ENCODE results near the gene ASPDH.

The ASPDH gene

DNA sequence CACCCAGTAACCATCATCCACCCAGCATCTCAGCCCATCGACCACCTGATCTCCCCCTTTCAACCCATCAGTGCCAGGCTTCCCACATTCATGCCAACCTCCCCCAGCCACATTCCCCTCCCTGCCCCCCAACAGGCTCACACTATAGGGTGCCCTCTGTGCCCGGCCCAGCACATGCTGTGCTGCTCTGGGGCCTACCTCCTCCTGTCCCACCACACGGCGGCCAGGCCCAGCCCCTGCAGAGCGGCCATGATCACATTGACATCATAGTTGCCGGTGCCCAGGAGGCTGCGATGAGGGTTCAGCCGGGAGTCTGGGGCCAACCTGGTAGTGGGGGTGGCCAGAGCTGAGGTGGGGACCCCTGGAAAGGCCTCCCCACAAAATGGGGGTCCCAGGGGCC is 6.3 kb downstream of the ASPDH start:
- Histone ChIP-seq H3K4me3 (ENCODE audit: low read length) (no peak overlapping the region), H3K27me3 (ENCODE audit: control insufficient read depth, insufficient read depth, low read length) (no peaks in the 10 kb centered on the region), H3K4me1 (ENCODE audit: control insufficient read depth, insufficient read depth, low read length) (no peaks in the 10 kb centered on the region), H3K27ac (ENCODE audit: low read depth, low read length) (no peak overlapping the region), H3K9ac (ENCODE audit: low read length) (no peak overlapping the region), H3K36me3 (ENCODE audit: control insufficient read depth, insufficient read depth, low read length) (no peaks in the 10 kb centered on the region)

DNA sequence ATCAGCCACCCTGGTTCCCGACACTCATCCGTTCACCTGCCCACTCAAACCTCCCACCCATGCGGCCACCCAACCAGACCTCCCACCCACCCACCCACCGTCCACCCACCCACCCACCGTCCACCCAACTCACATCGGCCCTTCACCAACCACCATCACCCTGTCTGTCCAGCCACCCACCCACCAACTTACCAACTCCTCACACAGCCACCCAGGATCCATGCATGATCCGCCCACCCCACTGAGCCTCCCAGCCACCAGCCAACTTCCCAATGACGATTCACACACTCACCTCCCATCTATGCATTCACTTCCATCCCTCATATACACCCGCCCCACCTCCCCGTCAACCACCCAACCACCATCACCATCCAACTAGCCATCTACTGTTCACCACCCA is 7.0 kb downstream of the ASPDH start:
- no peaks in the 10 kb centered on the region for H3K27me3 ChIP-seq (ENCODE audit: control insufficient read depth, insufficient read depth, low read length)
- no peak overlapping the region for H3K4me3 ChIP-seq (ENCODE audit: low read length)
- no peak overlapping the region for H3K9ac ChIP-seq (ENCODE audit: low read length)
- H3K27ac ChIP-seq (ENCODE audit: low read depth, low read length): no peak overlapping the region
- no peaks in the 10 kb centered on the region for H3K36me3 ChIP-seq (ENCODE audit: control insufficient read depth, insufficient read depth, low read length)
- H3K4me1 ChIP-seq (ENCODE audit: control insufficient read depth, insufficient read depth, low read length): no peaks in the 10 kb centered on the region

DNA sequence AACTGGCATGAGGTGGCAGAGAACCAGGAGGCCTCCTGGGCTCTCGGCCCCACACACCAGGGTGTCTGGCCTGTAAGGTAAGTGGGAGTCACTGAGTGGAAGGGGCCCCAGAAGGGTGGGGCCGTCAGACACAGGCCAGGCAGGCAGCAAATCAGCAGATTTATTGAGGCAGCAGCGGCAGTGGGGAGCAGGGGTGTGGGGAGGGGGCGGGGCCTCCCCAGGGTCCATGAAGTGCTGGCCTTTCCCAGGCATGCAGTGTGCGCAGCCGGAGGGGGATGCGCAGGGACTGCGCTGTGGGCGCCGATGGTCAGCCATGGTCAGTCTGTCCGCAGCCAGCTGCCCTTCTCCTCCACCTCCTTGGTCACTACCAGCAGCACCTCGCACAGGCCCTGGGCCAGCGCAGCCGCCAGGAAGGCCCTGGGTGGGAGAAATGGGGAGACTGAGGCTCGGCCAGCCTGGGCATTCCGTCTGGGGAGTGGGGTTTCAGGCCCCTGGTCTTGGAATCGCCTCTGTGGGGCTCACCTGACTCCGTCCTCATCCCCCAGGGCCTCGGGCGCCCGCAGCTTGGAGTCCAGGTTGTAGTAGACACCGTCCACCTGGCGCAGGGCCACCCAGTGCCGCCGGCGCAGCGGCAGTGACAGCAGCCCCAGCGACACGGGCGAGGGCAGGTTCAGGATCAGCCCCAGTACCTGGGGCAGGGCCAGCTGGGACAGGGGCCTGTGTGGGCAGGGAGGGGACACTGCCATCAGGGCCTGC is 7.7 kb downstream of the ASPDH start:
- Histone ChIP-seq H3K36me3 (ENCODE audit: control insufficient read depth, insufficient read depth, low read length) (no peaks in the 10 kb centered on the region), H3K4me3 (ENCODE audit: low read length) (no peak overlapping the region), H3K9ac (ENCODE audit: low read length) (no peak overlapping the region), H3K27ac (ENCODE audit: low read depth, low read length) (no peak overlapping the region), H3K4me1 (ENCODE audit: control insufficient read depth, insufficient read depth, low read length) (no peaks in the 10 kb centered on the region), H3K27me3 (ENCODE audit: control insufficient read depth, insufficient read depth, low read length) (no peaks in the 10 kb centered on the region)

DNA sequence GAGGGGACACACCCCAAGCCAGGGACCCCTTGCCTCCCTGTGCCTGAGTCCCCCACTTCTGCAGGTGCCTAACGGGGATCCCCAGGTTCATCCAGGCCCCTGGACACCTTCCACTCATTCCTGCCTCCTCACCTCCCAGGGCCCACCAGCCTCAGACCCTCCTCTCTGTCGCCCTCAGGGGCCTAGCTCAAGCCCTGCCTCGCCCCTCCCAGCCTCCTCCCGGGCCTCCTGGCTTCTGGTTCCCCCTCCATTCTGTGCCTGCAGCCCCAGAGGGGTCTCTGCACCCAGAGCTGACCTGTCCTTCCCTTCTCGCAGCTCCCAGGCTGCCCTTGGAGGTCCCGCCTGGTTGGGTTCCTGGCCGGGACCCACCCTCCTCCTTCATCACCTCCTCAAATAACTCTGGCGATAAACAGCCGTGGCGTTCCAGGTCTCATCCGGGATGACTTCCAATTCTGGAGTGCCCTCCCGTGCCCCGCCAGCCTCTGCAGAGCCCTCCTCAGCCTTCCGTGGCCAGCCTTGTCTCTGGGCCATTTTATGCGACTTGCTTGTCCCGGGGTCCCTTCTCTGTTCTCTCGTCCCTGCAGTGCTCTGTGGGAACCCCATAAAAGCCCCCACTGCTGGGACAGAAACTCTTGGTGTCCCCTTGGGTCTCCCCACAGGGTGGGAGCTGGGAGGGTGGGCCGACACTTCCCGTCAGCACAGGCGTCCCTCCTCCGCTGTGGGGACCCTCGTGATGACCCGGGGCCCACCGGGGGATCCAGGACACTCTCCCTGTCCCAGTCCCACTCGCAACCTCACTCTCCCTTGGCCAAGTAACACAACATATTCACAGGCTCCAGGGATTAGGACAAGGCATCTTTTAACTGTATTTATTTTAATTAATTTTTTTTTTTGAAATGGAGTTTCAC is 11.9 kb downstream of the ASPDH start:
- no peak overlapping the region for H3K4me3 ChIP-seq (ENCODE audit: low read length)
- H3K36me3 ChIP-seq (ENCODE audit: control insufficient read depth, insufficient read depth, low read length): no peaks in the 10 kb centered on the region
- H3K27me3 ChIP-seq (ENCODE audit: control insufficient read depth, insufficient read depth, low read length): no peaks in the 10 kb centered on the region
- no peak overlapping the region for H3K9ac ChIP-seq (ENCODE audit: low read length)
- H3K27ac ChIP-seq (ENCODE audit: low read depth, low read length): no peak overlapping the region
- H3K4me1 ChIP-seq (ENCODE audit: control insufficient read depth, insufficient read depth, low read length): no peaks in the 10 kb centered on the region

DNA sequence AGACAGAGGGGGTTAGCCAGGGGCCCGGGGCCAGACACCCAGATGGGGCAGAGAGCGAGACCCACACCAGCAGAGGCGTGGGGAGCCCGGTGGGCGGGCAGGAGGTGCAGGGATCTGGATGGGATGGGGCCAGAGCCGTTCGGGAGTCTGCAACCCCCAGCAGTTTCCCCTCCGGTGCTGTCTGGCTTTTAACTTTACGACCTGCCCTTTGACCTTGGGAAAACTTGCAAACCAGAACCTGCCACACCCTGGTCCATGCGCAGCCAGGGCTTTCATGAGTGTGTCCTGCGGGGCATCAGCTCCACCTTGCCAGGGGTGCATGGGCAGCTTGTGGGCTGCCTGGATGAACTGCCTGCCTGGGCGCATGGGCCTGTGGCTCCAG is 12.5 kb downstream of the ASPDH start:
- no peak overlapping the region for H3K4me3 ChIP-seq (ENCODE audit: low read length)
- no peak overlapping the region for H3K9ac ChIP-seq (ENCODE audit: low read length)
- no peak overlapping the region for H3K27ac ChIP-seq (ENCODE audit: low read depth, low read length)
- H3K27me3 ChIP-seq (ENCODE audit: control insufficient read depth, insufficient read depth, low read length): no peaks in the 10 kb centered on the region
- no peaks in the 10 kb centered on the region for H3K36me3 ChIP-seq (ENCODE audit: control insufficient read depth, insufficient read depth, low read length)
- no peaks in the 10 kb centered on the region for H3K4me1 ChIP-seq (ENCODE audit: control insufficient read depth, insufficient read depth, low read length)

DNA sequence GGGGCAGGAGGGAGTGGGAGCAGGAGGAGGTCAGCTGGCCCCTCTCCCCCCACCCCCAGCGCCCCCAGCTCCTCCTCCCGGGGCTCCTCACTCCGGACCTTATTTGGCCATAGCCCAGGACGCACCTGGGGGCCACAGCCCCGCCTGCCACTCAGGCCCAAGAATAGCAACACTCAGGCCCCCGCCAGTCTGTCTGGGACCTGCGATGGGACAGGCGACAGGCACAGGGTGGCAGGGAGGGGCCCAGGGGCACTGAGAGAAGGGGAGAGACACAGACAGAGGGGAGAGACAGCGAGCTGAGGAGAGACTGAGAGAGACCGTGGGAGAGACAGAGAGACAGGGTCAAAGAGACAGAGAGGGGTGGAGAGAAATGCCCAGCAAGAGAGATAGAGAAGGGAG is 13.0 kb downstream of the ASPDH start:
- Histone ChIP-seq H3K9ac (ENCODE audit: low read length) (no peak overlapping the region), H3K4me1 (ENCODE audit: control insufficient read depth, insufficient read depth, low read length) (no peaks in the 10 kb centered on the region), H3K4me3 (ENCODE audit: low read length) (no peak overlapping the region), H3K27ac (ENCODE audit: low read depth, low read length) (no peak overlapping the region), H3K36me3 (ENCODE audit: control insufficient read depth, insufficient read depth, low read length) (no peaks in the 10 kb centered on the region), H3K27me3 (ENCODE audit: control insufficient read depth, insufficient read depth, low read length) (no peaks in the 10 kb centered on the region)

DNA sequence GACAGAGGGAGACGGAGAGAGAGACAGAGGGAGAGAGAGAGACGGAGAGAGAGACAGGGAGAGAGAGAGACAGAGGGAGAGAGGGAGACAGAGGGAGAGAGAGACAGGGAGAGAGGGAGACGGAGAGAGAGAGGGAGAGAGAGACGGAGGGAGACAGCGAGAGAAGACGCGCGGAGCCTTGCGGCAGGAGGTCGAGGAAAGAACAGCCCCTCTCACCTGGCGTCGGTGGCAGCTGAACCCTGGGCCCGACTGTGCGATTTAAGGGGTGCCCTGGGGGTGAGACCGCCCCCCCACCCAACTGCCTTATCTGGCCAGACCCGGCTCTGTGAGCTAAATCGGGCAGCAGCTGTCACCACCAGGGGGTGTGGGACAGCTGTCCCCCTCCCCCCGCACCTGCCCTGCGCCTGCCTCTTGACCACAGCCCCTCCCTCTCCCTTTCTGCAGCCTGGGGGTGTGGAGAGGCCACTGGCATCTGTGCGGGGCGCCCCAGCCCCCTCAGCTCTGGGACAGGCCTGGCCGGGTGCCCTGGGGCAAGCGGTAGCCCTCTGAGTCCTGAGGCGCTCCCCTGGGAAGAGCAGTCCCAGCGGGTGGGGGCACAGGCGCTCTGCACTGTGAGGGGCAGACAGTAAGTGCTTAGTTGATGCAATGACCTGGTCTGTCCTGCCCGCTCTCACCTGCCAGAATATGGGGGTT is 13.5 kb downstream of the ASPDH start:
- no peaks in the 10 kb centered on the region for H3K36me3 ChIP-seq (ENCODE audit: control insufficient read depth, insufficient read depth, low read length)
- no peak overlapping the region for H3K9ac ChIP-seq (ENCODE audit: low read length)
- H3K27me3 ChIP-seq (ENCODE audit: control insufficient read depth, insufficient read depth, low read length): no peaks in the 10 kb centered on the region
- no peaks in the 10 kb centered on the region for H3K4me1 ChIP-seq (ENCODE audit: control insufficient read depth, insufficient read depth, low read length)
- H3K4me3 ChIP-seq (ENCODE audit: low read length): no peak overlapping the region
- no peak overlapping the region for H3K27ac ChIP-seq (ENCODE audit: low read depth, low read length)

DNA sequence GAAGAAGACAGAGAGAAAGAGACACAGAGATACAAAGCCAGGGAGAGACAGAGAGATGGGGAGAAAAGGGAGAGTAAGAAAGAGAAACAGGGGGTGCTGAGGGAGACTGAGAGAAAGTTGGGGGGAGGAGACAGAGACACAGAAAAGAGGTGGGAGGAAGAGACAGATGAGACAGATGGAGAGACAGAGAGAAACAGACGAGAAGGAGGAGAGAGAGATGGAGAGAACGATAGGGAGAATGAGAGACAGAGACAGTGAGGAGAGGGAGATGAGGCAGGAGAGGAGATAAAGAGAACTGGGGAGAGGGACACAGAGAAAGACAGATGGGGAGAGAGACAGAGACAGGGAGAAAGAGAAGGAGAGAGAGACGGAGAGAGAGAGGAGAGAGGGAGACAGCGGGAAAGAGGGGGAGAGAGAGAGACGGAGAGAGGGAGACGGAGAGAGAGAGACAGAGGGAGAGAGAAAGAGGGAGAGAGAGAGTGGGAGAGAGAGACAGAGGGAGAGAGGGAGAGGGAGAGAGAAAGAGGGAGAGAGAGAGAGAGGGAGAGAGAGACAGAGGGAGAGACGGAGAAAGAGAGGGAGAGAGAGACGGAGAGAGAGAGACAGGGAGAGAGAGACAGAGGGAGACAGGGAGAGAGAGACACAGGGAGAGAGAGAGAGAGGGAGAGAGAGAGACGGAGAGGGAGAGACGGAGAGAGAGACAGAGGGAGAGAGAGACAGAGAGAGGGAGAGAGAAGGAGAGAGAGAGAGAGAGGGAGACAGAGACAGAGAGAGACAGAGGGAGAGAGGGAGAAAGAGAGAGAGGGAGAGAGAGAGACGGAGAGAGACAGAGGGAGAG is 15.3 kb downstream of the ASPDH start:
- Histone ChIP-seq H3K27ac (ENCODE audit: low read depth, low read length) (no peak overlapping the region), H3K4me1 (ENCODE audit: control insufficient read depth, insufficient read depth, low read length) (no peaks in the 10 kb centered on the region), H3K9ac (ENCODE audit: low read length) (no peak overlapping the region), H3K4me3 (ENCODE audit: low read length) (no peak overlapping the region), H3K36me3 (ENCODE audit: control insufficient read depth, insufficient read depth, low read length) (no peaks in the 10 kb centered on the region), H3K27me3 (ENCODE audit: control insufficient read depth, insufficient read depth, low read length) (no peaks in the 10 kb centered on the region)

DNA sequence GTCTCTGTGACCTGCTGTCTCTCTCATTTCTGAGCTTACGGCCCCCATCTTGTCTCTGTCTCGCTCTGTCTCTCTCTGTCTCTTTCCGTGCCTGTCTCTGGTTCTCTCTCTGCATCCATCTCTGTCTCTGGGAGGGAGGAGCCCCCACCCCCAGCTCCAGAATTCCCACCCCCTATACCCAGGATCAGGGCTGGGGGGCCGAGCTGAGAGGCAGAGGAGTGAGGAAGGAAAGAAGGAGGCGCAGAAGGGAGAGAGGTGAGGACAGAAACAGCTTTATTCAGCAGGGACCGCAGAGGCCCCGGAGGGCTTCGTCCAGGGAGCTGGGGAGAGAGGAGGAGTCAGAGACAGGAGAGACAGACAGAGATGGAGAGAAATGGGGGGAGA is 16.7 kb downstream of the ASPDH start:
- Histone ChIP-seq H3K9ac (ENCODE audit: low read length) (no peak overlapping the region), H3K27ac (ENCODE audit: low read depth, low read length) (no peak overlapping the region), H3K4me1 (ENCODE audit: control insufficient read depth, insufficient read depth, low read length) (no peaks in the 10 kb centered on the region), H3K36me3 (ENCODE audit: control insufficient read depth, insufficient read depth, low read length) (no peaks in the 10 kb centered on the region), H3K4me3 (ENCODE audit: low read length) (no peak overlapping the region), H3K27me3 (ENCODE audit: control insufficient read depth, insufficient read depth, low read length) (no peaks in the 10 kb centered on the region)

DNA sequence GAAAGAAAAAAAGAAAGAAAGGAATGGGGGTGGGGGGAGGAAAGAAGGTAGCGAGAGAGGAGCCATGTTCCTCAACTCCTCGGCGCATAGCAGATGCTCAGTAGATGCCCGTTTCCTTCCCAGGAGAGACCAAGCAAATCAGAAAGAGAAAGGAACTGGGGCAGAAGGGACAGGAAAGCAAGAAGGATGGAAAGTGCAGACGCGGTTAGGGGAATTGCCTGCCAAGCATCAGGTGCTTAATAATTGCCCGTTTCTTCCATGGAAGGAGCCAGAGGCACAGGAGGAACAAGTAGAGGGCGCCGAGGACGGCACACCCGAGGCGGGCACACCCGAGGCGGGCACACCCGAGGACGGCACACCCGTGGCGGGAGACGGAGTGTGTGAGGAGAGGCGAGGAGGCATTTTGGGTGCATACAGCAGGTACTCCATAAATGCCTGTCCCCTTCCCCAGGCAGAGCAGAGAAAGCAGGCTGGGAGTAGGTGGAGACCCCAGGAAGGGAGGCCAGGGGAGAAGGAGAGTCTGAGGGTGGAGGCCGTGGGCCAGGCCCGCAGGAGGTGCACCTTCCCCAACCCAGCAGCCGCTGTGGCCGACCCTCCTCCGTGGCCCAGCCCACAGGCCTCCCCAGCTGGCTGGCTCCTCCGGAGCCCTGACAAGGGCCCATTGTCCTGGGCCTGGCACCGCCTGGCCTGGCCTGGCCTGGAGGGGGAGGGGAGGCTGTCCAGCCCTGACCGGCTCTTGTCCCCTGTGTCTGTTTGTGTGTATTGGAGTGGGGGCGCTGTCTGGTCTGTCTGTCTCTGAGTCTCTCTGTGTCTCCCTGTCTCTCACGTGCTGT is 17.3 kb downstream of the ASPDH start:
- no peaks in the 10 kb centered on the region for H3K36me3 ChIP-seq (ENCODE audit: control insufficient read depth, insufficient read depth, low read length)
- H3K27me3 ChIP-seq (ENCODE audit: control insufficient read depth, insufficient read depth, low read length): no peaks in the 10 kb centered on the region
- no peaks in the 10 kb centered on the region for H3K4me1 ChIP-seq (ENCODE audit: control insufficient read depth, insufficient read depth, low read length)
- H3K9ac ChIP-seq (ENCODE audit: low read length): no peak overlapping the region
- no peak overlapping the region for H3K27ac ChIP-seq (ENCODE audit: low read depth, low read length)
- H3K4me3 ChIP-seq (ENCODE audit: low read length): no peak overlapping the region

DNA sequence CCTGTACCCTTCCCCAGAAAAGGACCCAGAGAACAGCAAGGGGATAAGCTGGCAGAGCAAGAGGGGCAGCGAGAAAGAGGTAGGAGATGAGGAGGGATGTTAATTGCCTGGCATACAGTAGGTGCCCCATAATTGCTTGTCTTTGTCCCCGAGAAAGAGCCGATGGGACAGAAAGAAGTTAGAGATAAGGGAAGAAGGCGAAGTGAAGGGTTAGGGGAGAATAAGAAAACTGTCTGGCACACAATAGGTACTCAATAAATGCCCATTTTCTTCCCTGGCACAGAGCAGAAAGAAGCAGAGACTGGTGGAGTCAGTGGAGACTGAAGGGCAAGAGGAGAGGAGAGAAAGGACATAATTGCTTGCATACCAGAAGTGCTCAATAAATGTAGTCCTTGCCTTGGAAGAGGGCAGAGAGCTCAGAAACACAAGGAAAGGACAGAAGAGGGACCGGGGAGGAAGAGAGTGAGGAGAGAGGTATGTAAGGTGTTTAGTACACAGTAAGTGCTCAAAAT is 18.6 kb downstream of the ASPDH start:
- Histone ChIP-seq H3K9ac (ENCODE audit: low read length) (no peak overlapping the region), H3K27me3 (ENCODE audit: control insufficient read depth, insufficient read depth, low read length) (peaks cover 7% of the 10 kb centered on the region), H3K4me1 (ENCODE audit: control insufficient read depth, insufficient read depth, low read length) (no peaks in the 10 kb centered on the region), H3K27ac (ENCODE audit: low read depth, low read length) (no peak overlapping the region), H3K36me3 (ENCODE audit: control insufficient read depth, insufficient read depth, low read length) (no peaks in the 10 kb centered on the region), H3K4me3 (ENCODE audit: low read length) (no peak overlapping the region)

Data from rectal smooth muscle tissue (tissue), 1 donor.